IMR-90 (cell line): ENCODE measurements around the gene RBM34. TPM values are rescaled to one million over a fixed set of nuclear protein-coding genes. Genes with fewer than 3 reads are reported as not detected.

Experiments
- ATAC-seq: fragments of 200-7000 bp; cut with Tn5 transposase; 2 replicates; pipeline ENCODE4 v1.9.1; 2020; ENCODE audit warnings: low read depth, mild to moderate bottlenecking, moderate library complexity
- Bru-seq: library from RNA; stranded (reverse); fragments of 400-500 nt; gene quantifications from one replicate; lab custom pipeline; 2021; lab: Mats Ljungman, UMichigan
- BruChase-seq, 2 experiments: library from RNA; stranded (reverse); fragments of 400-500 nt; gene quantifications; one replicate each; lab custom pipeline; 2021; lab: Mats Ljungman, UMichigan
- BruUV-seq: library from RNA; stranded (reverse); fragments of 400-500 nt; replicated peaks from 2 replicates; lab custom pipeline; 2021; lab: Mats Ljungman, UMichigan
- CTCF ChIA-PET: fragments of 300-600 bp; formaldehyde crosslinking; extraction: SDS; loops from one replicate; lab custom pipeline; 2021; ENCODE audit warnings: antibody characterized with exemption; lab: Yijun Ruan, JAX
- POLR2A ChIA-PET: fragments of 300-600 bp; sonication (Branson Sonifier 250); formaldehyde crosslinking; loops from one replicate; lab custom pipeline; 2022; ENCODE audit warnings: antibody characterized with exemption; ENCODE audit not compliant: unreplicated experiment; lab: Charles Lee
- DNase-seq: peaks from one replicate; pipeline ENCODE4 v3.0.0; 2013
- H2AFZ ChIP-seq: replicated peaks from 2 replicates; pipeline ENCODE3; 2013; ENCODE audit warnings: low read length, mild to moderate bottlenecking; ENCODE audit not compliant: poor library complexity
- H2AK5ac ChIP-seq: 2 replicates; pipeline ENCODE4 v1.6.1; 2013; ENCODE audit warnings: low read depth, low read length, inconsistent platforms
- H2AK9ac ChIP-seq: replicated peaks from 2 replicates; pipeline ENCODE3; 2013; ENCODE audit warnings: mild to moderate bottlenecking, low read depth, low read length, moderate library complexity; ENCODE audit not compliant: poor library complexity
- H2BK120ac ChIP-seq: 2 replicates; pipeline ENCODE4 v1.6.1; 2013; ENCODE audit warnings: low read depth, low read length, inconsistent platforms
- H2BK15ac ChIP-seq: 3 replicates; pipeline ENCODE4 v1.6.1; 2013; ENCODE audit warnings: low read depth, low read length, inconsistent platforms
- H2BK20ac ChIP-seq: 2 replicates; pipeline ENCODE4 v1.6.1; 2013; ENCODE audit warnings: low read depth, mild to moderate bottlenecking, inconsistent platforms, low read length, moderate library complexity
- H2BK5ac ChIP-seq: 2 replicates; pipeline ENCODE4 v1.6.1; 2013; ENCODE audit warnings: mild to moderate bottlenecking, low read depth, low read length, inconsistent platforms; ENCODE audit not compliant: poor library complexity, severe bottlenecking
- H3K14ac ChIP-seq: replicated peaks from 2 replicates; pipeline ENCODE4 v1.6.1; 2013; ENCODE audit warnings: low read depth, low read length, inconsistent platforms
- H3K18ac ChIP-seq: 2 replicates; pipeline ENCODE4 v1.6.1; 2013; ENCODE audit warnings: low read depth, low read length, control low read depth
- H3K23ac ChIP-seq: 2 replicates; pipeline ENCODE4 v1.6.1; 2013; ENCODE audit warnings: low read depth, low read length, inconsistent platforms
- H3K27ac ChIP-seq: 2 replicates; pipeline ENCODE4 v1.5.1; 2013; ENCODE audit warnings: mild to moderate bottlenecking, control low read depth, low read length; ENCODE audit not compliant: insufficient read depth
- H3K27me3 ChIP-seq: 2 replicates; pipeline ENCODE4 v1.6.1; 2013; ENCODE audit warnings: low read length; ENCODE audit not compliant: control insufficient read depth, insufficient read depth
- H3K36me3 ChIP-seq: 2 replicates; pipeline ENCODE4 v1.6.1; 2013; ENCODE audit warnings: low read length, mixed read lengths; ENCODE audit not compliant: control insufficient read depth, insufficient read depth
- H3K4ac ChIP-seq: 2 replicates; pipeline ENCODE4 v1.6.1; 2013; ENCODE audit warnings: low read depth, low read length, inconsistent platforms
- H3K4me1 ChIP-seq: 2 replicates; pipeline ENCODE4 v1.6.1; 2013; ENCODE audit warnings: low read length, mixed read lengths; ENCODE audit not compliant: control insufficient read depth, insufficient read depth
- H3K4me2 ChIP-seq: 2 replicates; pipeline ENCODE4 v1.6.1; 2013; ENCODE audit warnings: low read depth, mild to moderate bottlenecking, control low read depth, low read length, moderate library complexity
- H3K4me3 ChIP-seq: 2 replicates; pipeline ENCODE4 v1.5.1; 2013; ENCODE audit warnings: low read depth, mild to moderate bottlenecking, control low read depth, low read length, moderate library complexity; ENCODE audit not compliant: insufficient read depth
- H3K56ac ChIP-seq: 2 replicates; pipeline ENCODE4 v1.6.1; 2013; ENCODE audit warnings: low read length, inconsistent platforms; ENCODE audit not compliant: insufficient read depth; ENCODE audit errors: extremely low read depth
- H3K79me1 ChIP-seq, 2 experiments: 2 replicates each; pipeline ENCODE4 v1.6.1; 2013; ENCODE audit warnings: low read length in 2 of 2, inconsistent platforms in 1 of 2, low read depth in 1 of 2
- H3K9ac ChIP-seq: 2 replicates; pipeline ENCODE4 v1.6.1; 2013; ENCODE audit warnings: low read depth, low read length, control low read depth
- H3K9me1 ChIP-seq: 2 replicates; pipeline ENCODE4 v1.6.1; 2013; ENCODE audit warnings: low read length, inconsistent platforms; ENCODE audit not compliant: insufficient read depth
- H3K9me3 ChIP-seq: 2 replicates; pipeline ENCODE4 v1.6.1; 2013; ENCODE audit warnings: low read length; ENCODE audit not compliant: control insufficient read depth, insufficient read depth
- H4K20me1 ChIP-seq: 2 replicates; pipeline ENCODE4 v1.6.1; 2013; ENCODE audit warnings: low read length, inconsistent platforms; ENCODE audit not compliant: insufficient read depth
- H4K5ac ChIP-seq: 2 replicates; pipeline ENCODE4 v1.6.1; 2013; ENCODE audit warnings: mild to moderate bottlenecking, low read depth, low read length, control low read depth
- H4K8ac ChIP-seq, 2 experiments: 2 replicates each; pipeline ENCODE4 v1.6.1; 2013; ENCODE audit warnings: low read depth in 2 of 2, low read length in 2 of 2, control low read depth in 1 of 2, inconsistent platforms in 1 of 2
- H4K91ac ChIP-seq: 2 replicates; pipeline ENCODE4 v1.6.1; 2013; ENCODE audit warnings: low read depth, low read length, inconsistent platforms; ENCODE audit not compliant: insufficient read depth
- CEBPB ChIP-seq: IDR thresholded peaks from 2 replicates; pipeline ENCODE4 v1.6.1; 2012; ENCODE audit warnings: low read depth, low read length, improper control_type of control experiment
- CTCF ChIP-seq: conservative IDR thresholded peaks from 2 replicates; pipeline ENCODE4 v1.5.1; 2012; ENCODE audit warnings: mild to moderate bottlenecking, low read depth, low read length, improper control_type of control experiment
- FOS ChIP-seq: fragments of 150-350 bp; IDR thresholded peaks from 2 replicates; pipeline ENCODE4 v1.6.1; 2016; ENCODE audit warnings: low read depth, low read length
- MAZ ChIP-seq: IDR thresholded peaks from 2 replicates; pipeline ENCODE4 v1.6.1; 2012; ENCODE audit warnings: low read depth, mild to moderate bottlenecking, low read length, improper control_type of control experiment, moderate library complexity, borderline replicate concordance
- MXI1 ChIP-seq: IDR thresholded peaks from 2 replicates; pipeline ENCODE4 v1.6.1; 2012; ENCODE audit warnings: low read depth, mild to moderate bottlenecking, low read length, moderate library complexity, borderline replicate concordance
- POLR2A ChIP-seq: IDR thresholded peaks from 2 replicates; pipeline ENCODE4 v1.6.1; 2012; ENCODE audit warnings: mild to moderate bottlenecking, low read depth, low read length
- USF2 ChIP-seq: fragments of 150-350 bp; IDR thresholded peaks from 2 replicates; pipeline ENCODE4 v1.6.1; 2017; ENCODE audit warnings: mild to moderate bottlenecking, antibody characterized with exemption, low read length, low read depth
- WGBS, 2 experiments: methylation state at CpG; one replicate each; pipeline versions ENCODE4 v1.1.5 to v1.1.7; 2013; ENCODE audit warnings: missing lambda C conversion rate in 2 of 2; ENCODE audit not compliant: insufficient read length in 1 of 2; ENCODE audit errors: extremely low coverage in 2 of 2; 5-methylcytosine and 5-hydroxymethylcytosine counted together
- dilution Hi-C: fragments of 300-500 bp; cut with HindIII; formaldehyde crosslinking; loops from one replicate; pipeline ENCODE4 v1.14.3; 2018; ENCODE audit warnings: low sequenced_read_pairs; ENCODE audit not compliant: unreplicated experiment
- in situ Hi-C: fragments of 300-500 bp; cut with MboI; formaldehyde crosslinking; loops from 3 replicates; pipeline ENCODE4 v1.14.3; 2019; ENCODE audit warnings: low sequenced_read_pairs, inconsistent platforms, mixed read lengths
- intact Hi-C: fragments of 100-400 bp; cut with micrococcal nuclease; formaldehyde crosslinking; loops from 2 replicates; pipeline ENCODE4 v1.10.0; 2022
- long read RNA-seq: library from polyadenylated mRNA; unstranded; transcript quantifications from one replicate; pipeline ENCODE4 v2.0.0, GENCODE V29; 2021; ENCODE audit not compliant: unreplicated experiment
- polyA plus RNA-seq, 3 experiments: library from polyadenylated mRNA; depleted of rRNA; stranded (reverse); fragments of >200 nt; gene quantifications; 2 replicates each; pipeline ENCODE4 v1.2.3, GENCODE V29; 2012; ENCODE audit warnings: low replicate concordance in 1 of 3
- total RNA-seq: library from RNA; depleted of rRNA; stranded (reverse); fragments of >200 nt; gene quantifications from 2 replicates; pipeline ENCODE4 v1.2.3, GENCODE V29; 2012; rRNA removed

RBM34 gene
- total RNA-seq (28.7 and 61.7 TPM in 2 replicates), polyA plus RNA-seq (2012; rRNA removed) (31.8 and 34.0 TPM in 2 replicates), Bru-seq, nascent RNA (percentile 87 among the genes with signal in this experiment), BruChase-seq, experiment 1, labeled RNA remaining after a 6-hour chase (percentile 83 among the genes with signal in this experiment), BruChase-seq, experiment 2, labeled RNA remaining after a 2-hour chase (percentile 73 among the genes with signal in this experiment)
- polyA plus RNA-seq (2012; cell fraction: cytosol; rRNA removed) = 11.0 and 16.7 TPM in 2 replicates
- 5.5 and 27.9 TPM in 2 replicates for polyA plus RNA-seq (2012; cell fraction: nucleus; rRNA removed; ENCODE audit: low replicate concordance)
- long read RNA-seq, transcript RBM34-201 (11 exons, 2,054 nt) = major isoform, 25 of 40 reads
- long read RNA-seq, partial matches to known transcripts = 4 of 40 reads
- long read RNA-seq, other reads (novel, unspliced or antisense) = 9 of 40 reads

GRCh38 chr1:235160957-235161684 is at the start of gene RBM34:
RBM34 (minus strand) TSS chr1:235161250; CDS start chr1:235161226, 24 bp downstream.
- Histone ChIP-seq H2AK9ac (peak within 1 kb of the TSS; percentile 96), H2BK120ac (peak within 1 kb of the TSS; percentile 83), H3K4ac (peak within 1 kb of the TSS; percentile 98), H2BK15ac (peak within 1 kb of the TSS; percentile 67; the same call in 1 of the 3 replicates), H4K8ac (peak within 1 kb of the TSS; percentile 82 to 98), H3K9me1 (peaks cover 15% of the 10 kb centered on the region), H2BK20ac (peak within 1 kb of the TSS; percentile 36), H3K4me1 (peaks cover 2% of the 10 kb centered on the region), H3K56ac (peak within 1 kb of the TSS; percentile 96), H3K36me3 (peaks cover 22% of the 10 kb centered on the region), H3K9ac (peak within 1 kb of the TSS; percentile 98), H3K14ac (peak within 1 kb of the TSS; percentile 99), H4K5ac (peak within 1 kb of the TSS; percentile 93), H3K4me2 (peak within 1 kb of the TSS; percentile 88), H4K20me1 (no peaks in the 10 kb centered on the region), H3K23ac (peak within 1 kb of the TSS; percentile 96), H2BK5ac (peak within 1 kb of the TSS; percentile 88), H2AK5ac (peak within 1 kb of the TSS; percentile 79), H3K4me3 (peak within 1 kb of the TSS; percentile 88), H3K18ac (peak within 1 kb of the TSS; percentile 79), H2AFZ (peak within 1 kb of the TSS; percentile 92), H4K91ac (peak within 1 kb of the TSS; percentile 92), H3K9me3 (no peaks in the 10 kb centered on the region), H3K79me1 (peaks cover 35 to 49% of the 10 kb centered on the region in 2 experiments), H3K27me3 (no peaks in the 10 kb centered on the region), H3K27ac (peak within 1 kb of the TSS; percentile 96)
- no TSS peak for BruUV-seq
- 0% methylated on average over 20 of the region's 52 CpGs; no CpG with 5 or more reads in 1 of the 2 experiments for WGBS, 2 experiments
- TF ChIP-seq FOS (no peak), CTCF (peak; percentile 28; the same call in 1 of the 2 replicates), POLR2A (peak; percentile 93), MAZ (peak; percentile 72; the same call in 1 of the 2 replicates), USF2 (no peak), MXI1 (peak; percentile 49; the same call in 1 of the 2 replicates), CEBPB (peak; percentile 54; the same call in 1 of the 2 replicates)
- in situ Hi-C loops = no loop called here
- intact Hi-C loops = loop anchor here (5.0 kb wide), 1 partner anchor 256 kb away; no protein-coding TSS in a partner anchor
- ATAC-seq (peak; percentile 98), DNase-seq (peak; percentile 88)
- dilution Hi-C loops = no loop called here
- ChIA-PET POLR2A (no interaction called here), CTCF (interaction anchor here (0.8 to 1.1 kb wide), 2 partner anchors 48 to 255 kb away, joined by 3 to 6 read pairs; no protein-coding TSS in a partner anchor)
